ENCODE data around the gene PRPH. TPM values are rescaled to one million over a fixed set of nuclear protein-coding genes. Genes with fewer than 3 reads are reported as not detected.

Gene PRPH
- total and polyA plus RNA-seq, 2 of the 8 experiments (the other 6 are each of a cell fraction or from before 2014, with no cell fraction given): 0.79 to 1.4 TPM

DNA sequence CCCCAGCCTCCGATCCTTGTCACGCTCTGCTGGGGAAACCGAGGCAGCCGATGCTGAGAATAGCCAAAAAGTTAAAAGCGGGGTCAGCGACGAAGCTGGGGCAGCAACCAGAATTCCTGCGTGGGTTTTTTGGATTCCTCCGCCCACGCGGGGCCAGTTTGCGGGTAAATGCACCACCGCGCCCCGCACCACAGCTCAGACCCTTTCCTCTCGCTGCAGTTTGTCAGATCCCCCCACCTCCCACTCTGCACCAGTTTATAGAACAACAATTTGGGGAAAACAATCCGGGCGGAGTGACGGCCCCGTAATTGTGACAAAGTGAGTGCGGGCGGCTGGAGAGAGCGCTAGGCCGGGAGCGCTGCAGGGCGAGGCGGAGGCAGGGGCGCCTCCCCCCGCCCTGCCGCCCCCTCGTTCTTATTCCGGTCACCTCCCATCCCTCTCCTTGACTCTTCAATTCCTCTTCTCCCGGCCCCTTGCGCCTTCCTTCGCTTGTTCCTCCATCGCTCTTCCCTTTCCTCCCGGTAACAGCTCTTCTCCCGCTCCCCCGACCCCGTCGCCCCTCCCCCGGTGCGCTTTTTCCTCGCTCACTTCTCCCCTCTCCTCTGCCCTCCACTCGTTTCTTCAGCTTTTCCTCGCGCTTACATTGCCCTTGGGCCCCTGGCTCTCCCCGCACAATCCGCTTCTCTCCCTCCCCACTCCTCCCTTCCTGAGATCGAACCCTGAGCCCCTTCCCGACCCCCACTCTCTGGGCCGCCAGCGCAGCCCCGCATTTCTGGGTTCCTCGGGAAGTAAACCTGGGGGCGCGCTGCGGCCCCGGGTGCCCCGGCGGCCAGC lies 51.1 kb downstream of the PRPH start (continued):
- TF ChIP-seq, protein P1, sequence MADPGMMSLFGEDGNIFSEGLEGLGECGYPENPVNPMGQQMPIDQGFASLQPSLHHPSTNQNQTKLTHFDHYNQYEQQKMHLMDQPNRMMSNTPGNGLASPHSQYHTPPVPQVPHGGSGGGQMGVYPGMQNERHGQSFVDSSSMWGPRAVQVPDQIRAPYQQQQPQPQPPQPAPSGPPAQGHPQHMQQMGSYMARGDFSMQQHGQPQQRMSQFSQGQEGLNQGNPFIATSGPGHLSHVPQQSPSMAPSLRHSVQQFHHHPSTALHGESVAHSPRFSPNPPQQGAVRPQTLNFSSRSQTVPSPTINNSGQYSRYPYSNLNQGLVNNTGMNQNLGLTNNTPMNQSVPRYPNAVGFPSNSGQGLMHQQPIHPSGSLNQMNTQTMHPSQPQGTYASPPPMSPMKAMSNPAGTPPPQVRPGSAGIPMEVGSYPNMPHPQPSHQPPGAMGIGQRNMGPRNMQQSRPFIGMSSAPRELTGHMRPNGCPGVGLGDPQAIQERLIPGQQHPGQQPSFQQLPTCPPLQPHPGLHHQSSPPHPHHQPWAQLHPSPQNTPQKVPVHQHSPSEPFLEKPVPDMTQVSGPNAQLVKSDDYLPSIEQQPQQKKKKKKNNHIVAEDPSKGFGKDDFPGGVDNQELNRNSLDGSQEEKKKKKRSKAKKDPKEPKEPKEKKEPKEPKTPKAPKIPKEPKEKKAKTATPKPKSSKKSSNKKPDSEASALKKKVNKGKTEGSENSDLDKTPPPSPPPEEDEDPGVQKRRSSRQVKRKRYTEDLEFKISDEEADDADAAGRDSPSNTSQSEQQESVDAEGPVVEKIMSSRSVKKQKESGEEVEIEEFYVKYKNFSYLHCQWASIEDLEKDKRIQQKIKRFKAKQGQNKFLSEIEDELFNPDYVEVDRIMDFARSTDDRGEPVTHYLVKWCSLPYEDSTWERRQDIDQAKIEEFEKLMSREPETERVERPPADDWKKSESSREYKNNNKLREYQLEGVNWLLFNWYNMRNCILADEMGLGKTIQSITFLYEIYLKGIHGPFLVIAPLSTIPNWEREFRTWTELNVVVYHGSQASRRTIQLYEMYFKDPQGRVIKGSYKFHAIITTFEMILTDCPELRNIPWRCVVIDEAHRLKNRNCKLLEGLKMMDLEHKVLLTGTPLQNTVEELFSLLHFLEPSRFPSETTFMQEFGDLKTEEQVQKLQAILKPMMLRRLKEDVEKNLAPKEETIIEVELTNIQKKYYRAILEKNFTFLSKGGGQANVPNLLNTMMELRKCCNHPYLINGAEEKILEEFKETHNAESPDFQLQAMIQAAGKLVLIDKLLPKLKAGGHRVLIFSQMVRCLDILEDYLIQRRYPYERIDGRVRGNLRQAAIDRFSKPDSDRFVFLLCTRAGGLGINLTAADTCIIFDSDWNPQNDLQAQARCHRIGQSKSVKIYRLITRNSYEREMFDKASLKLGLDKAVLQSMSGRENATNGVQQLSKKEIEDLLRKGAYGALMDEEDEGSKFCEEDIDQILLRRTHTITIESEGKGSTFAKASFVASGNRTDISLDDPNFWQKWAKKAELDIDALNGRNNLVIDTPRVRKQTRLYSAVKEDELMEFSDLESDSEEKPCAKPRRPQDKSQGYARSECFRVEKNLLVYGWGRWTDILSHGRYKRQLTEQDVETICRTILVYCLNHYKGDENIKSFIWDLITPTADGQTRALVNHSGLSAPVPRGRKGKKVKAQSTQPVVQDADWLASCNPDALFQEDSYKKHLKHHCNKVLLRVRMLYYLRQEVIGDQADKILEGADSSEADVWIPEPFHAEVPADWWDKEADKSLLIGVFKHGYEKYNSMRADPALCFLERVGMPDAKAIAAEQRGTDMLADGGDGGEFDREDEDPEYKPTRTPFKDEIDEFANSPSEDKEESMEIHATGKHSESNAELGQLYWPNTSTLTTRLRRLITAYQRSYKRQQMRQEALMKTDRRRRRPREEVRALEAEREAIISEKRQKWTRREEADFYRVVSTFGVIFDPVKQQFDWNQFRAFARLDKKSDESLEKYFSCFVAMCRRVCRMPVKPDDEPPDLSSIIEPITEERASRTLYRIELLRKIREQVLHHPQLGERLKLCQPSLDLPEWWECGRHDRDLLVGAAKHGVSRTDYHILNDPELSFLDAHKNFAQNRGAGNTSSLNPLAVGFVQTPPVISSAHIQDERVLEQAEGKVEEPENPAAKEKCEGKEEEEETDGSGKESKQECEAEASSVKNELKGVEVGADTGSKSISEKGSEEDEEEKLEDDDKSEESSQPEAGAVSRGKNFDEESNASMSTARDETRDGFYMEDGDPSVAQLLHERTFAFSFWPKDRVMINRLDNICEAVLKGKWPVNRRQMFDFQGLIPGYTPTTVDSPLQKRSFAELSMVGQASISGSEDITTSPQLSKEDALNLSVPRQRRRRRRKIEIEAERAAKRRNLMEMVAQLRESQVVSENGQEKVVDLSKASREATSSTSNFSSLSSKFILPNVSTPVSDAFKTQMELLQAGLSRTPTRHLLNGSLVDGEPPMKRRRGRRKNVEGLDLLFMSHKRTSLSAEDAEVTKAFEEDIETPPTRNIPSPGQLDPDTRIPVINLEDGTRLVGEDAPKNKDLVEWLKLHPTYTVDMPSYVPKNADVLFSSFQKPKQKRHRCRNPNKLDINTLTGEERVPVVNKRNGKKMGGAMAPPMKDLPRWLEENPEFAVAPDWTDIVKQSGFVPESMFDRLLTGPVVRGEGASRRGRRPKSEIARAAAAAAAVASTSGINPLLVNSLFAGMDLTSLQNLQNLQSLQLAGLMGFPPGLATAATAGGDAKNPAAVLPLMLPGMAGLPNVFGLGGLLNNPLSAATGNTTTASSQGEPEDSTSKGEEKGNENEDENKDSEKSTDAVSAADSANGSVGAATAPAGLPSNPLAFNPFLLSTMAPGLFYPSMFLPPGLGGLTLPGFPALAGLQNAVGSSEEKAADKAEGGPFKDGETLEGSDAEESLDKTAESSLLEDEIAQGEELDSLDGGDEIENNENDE (IDR thresholded peaks at IDR 0.05; ENCODE audit: insufficient replicate concordance, low read length): no peak
- TF ChIP-seq POLR2A (IDR thresholded peaks at IDR 0.05; ENCODE audit: control extremely low read depth in 1 of 2, low read depth in 2 of 2, low read length in 2 of 2) (no peak), TAF1 (IDR thresholded peaks at IDR 0.05; ENCODE audit: low read depth, low read length) (no peak), TCF12 (IDR thresholded peaks at IDR 0.05; ENCODE audit: low read depth, low read length) (no peak), EZH2 (IDR thresholded peaks at IDR 0.05; ENCODE audit: low read depth, low read length, severe bottlenecking) (peak; percentile 91), SIN3A (conservative IDR thresholded peaks at IDR 0.05 in 1 of 2, IDR thresholded peaks at IDR 0.05 in 1 of 2; ENCODE audit: low read depth in 1 of 2, low read length in 2 of 2) (no peak), RNF2 (IDR thresholded peaks at IDR 0.05; ENCODE audit: borderline replicate concordance, low read depth, low read length, missing control alignments, poor library complexity, severe bottlenecking) (peak; percentile 26), HDAC2 (IDR thresholded peaks at IDR 0.05; ENCODE audit: borderline replicate concordance in 1 of 2, low read depth in 2 of 2, low read length in 2 of 2) (no peak), ASH2L (IDR thresholded peaks at IDR 0.05; ENCODE audit: low read length) (peak; percentile 46)

Data from H1 (cell line).